ENCODE measurements around the gene CKLF.

CKLF gene

DNA sequence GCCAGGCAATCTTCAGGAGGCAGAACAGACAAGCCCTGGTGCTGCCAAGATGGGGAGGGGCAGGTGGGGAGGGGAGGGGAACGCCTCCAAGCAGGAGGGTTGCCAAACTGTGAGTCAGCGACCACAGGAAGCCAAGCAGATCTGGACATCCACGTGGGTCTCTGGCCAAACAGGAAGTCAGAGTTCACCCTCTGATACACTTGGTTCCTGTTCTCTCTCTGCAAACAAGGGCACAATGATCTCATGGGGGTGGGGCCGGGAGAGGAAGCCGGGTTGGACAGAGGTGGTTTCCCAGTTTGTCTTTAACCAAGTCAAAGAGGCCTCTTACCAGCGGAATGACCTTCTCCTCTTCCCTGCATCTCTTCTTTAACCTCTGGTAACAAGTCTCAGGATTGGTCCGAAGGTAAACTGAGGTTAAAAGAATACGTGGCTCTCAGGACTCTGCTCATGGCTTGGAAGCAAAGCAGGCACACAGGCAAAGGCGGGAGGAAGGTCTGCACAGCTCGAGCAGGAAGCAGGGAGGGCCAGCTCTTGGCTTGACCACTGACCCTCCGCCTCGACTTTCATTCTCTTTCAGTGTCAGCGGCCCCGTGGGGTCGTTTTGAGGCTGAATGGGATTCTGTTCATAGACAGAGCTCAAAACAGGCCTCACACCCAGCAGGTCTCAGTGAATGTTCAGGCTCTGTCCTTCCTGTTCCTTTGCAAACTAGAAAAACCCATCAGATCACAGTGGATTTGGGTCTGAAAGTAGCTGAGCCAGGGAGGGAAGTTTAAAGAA is 35.4 kb upstream of the CKLF start:
- peaks cover 2% of the 10 kb centered on the region for H3K9me3 ChIP-seq (ENCODE audit: insufficient read depth, low read depth, low read length)
- H3K4me2 ChIP-seq (ENCODE audit: low read length) = no peak overlapping the region
- no peaks in the 10 kb centered on the region for H3K27me3 ChIP-seq (ENCODE audit: insufficient read depth, low read length)
- peaks cover 2% of the 10 kb centered on the region for H3K79me2 ChIP-seq (ENCODE audit: control insufficient read depth, insufficient read depth, low read length, poor library complexity)
- peak overlapping the region; percentile 61 for H4K12ac ChIP-seq (ENCODE audit: low read depth, low read length)
- peak overlapping the region; percentile 81 for H4K8ac ChIP-seq (ENCODE audit: low read depth, low read length)
- peaks cover 26 to 32% of the 10 kb centered on the region in 2 experiments for H3K4me1 ChIP-seq (ENCODE audit: control insufficient read depth in 1 of 2, insufficient read depth in 2 of 2, low read length in 2 of 2)
- no peaks in the 10 kb centered on the region for H3K36me3 ChIP-seq (ENCODE audit: control insufficient read depth in 1 of 2, insufficient read depth in 2 of 2, low read length in 2 of 2)
- peak overlapping the region; percentile 22 for H3K18ac ChIP-seq (ENCODE audit: low read length)
- peak overlapping the region; percentile 79 for H4K91ac ChIP-seq (ENCODE audit: low read depth, low read length)
- no peak overlapping the region for H3K9ac ChIP-seq (ENCODE audit: low read length)
- peak overlapping the region; percentile 32 for H2AFZ ChIP-seq (ENCODE audit: insufficient read depth, low read length, poor library complexity)
- H2BK5ac ChIP-seq (ENCODE audit: low read depth, low read length, poor library complexity) = peak overlapping the region; percentile 28
- peaks cover 10% of the 10 kb centered on the region for H3K79me1 ChIP-seq (ENCODE audit: low read length)
- WGBS (ENCODE audit: extremely low coverage, insufficient coverage, insufficient read length) = no CpG with 5 or more reads among the region's 15 CpGs
- H3K23ac ChIP-seq (ENCODE audit: low read length) = no peak overlapping the region
- H3K27ac ChIP-seq (ENCODE audit: low read depth, low read length) = peak overlapping the region; percentile 56
- H2AK5ac ChIP-seq (ENCODE audit: low read length) = peak overlapping the region; percentile 57
- peak overlapping the region; percentile 61 for H2BK12ac ChIP-seq (ENCODE audit: low read length)
- DNase-seq = peak; percentile 93 to 94
- H3K4me3 ChIP-seq (ENCODE audit: low read depth, low read length) = no peak overlapping the region
- H2BK120ac ChIP-seq (ENCODE audit: insufficient read depth, low read length, poor library complexity) = peak overlapping the region; percentile 72
- peak overlapping the region; percentile 59 for H3K14ac ChIP-seq (ENCODE audit: low read length)
- no peak overlapping the region for H3K4ac ChIP-seq (ENCODE audit: low read depth, low read length)

GRCh38 chr16:66517586-66518263 is 34.7 kb upstream of the CKLF start:
- peak overlapping the region; percentile 10 for H3K18ac ChIP-seq (ENCODE audit: low read length)
- H3K27me3 ChIP-seq (ENCODE audit: insufficient read depth, low read length) = no peaks in the 10 kb centered on the region
- WGBS (ENCODE audit: extremely low coverage, insufficient coverage, insufficient read length) = no CpG with 5 or more reads among the region's 8 CpGs

DNA sequence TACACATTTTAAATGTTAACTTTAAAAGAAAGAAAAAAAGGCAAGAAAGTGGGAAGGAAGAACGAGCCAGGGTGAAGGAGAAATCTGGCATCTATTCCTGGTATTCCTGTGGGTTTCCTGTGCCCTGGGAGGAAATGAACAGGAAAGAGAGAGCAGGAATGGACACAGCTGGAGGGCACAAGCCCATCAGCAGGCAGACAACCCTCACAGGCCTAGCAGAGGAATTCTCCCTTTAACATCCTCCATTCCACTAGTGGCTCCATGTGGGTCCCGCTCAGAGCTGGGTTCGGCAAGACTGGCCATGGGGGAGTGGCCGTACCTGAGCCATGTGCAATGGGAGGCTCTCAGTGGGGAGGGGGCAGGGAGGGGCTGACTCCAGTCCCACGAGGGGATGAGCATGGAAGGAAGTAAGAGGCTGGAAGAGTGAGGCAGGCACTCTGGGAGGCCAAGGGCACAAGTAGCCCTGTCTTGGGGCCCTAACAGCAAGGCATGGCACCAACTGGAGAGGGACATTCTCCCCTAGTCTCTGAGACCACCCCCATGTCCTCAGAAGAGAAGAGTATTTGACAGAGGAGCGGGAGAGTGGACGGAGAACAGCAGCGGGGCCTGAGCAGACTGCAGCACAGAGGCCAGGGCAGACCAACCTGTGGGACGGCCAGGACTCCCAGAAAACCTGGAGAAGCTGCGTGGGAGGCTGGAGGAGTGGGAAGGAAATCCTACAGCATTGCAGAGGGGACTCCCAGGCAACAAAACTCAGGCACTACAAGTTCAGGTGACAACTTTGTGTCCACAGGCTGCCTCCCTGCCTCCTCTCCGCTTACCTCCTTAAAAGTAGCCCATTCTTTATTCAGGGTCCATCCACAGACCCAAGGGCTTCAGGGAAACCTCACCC is 32.6 kb upstream of the CKLF start:
- peak overlapping the region; percentile 26 for H2AK5ac ChIP-seq (ENCODE audit: low read length)
- DNase-seq = peak; percentile 78 to 80
- H4K91ac ChIP-seq (ENCODE audit: low read depth, low read length) = no peak overlapping the region
- H3K14ac ChIP-seq (ENCODE audit: low read length) = no peak overlapping the region
- no peak overlapping the region for H4K8ac ChIP-seq (ENCODE audit: low read depth, low read length)
- no peak overlapping the region for H3K9ac ChIP-seq (ENCODE audit: low read length)
- H4K12ac ChIP-seq (ENCODE audit: low read depth, low read length) = peak overlapping the region; percentile 40
- no peaks in the 10 kb centered on the region for H3K36me3 ChIP-seq (ENCODE audit: control insufficient read depth in 1 of 2, insufficient read depth in 2 of 2, low read length in 2 of 2)
- H3K4ac ChIP-seq (ENCODE audit: low read depth, low read length) = no peak overlapping the region
- H3K27ac ChIP-seq (ENCODE audit: low read depth, low read length) = no peak overlapping the region
- H3K4me1 ChIP-seq (ENCODE audit: control insufficient read depth in 1 of 2, insufficient read depth in 2 of 2, low read length in 2 of 2) = peaks cover 25 to 28% of the 10 kb centered on the region in 2 experiments
- H2BK12ac ChIP-seq (ENCODE audit: low read length) = peak overlapping the region; percentile 17
- H3K18ac ChIP-seq (ENCODE audit: low read length) = no peak overlapping the region
- H3K79me2 ChIP-seq (ENCODE audit: control insufficient read depth, insufficient read depth, low read length, poor library complexity) = peaks cover 2% of the 10 kb centered on the region
- no peak overlapping the region for H3K4me2 ChIP-seq (ENCODE audit: low read length)
- peaks cover 9% of the 10 kb centered on the region for H3K79me1 ChIP-seq (ENCODE audit: low read length)
- H3K9me3 ChIP-seq (ENCODE audit: insufficient read depth, low read depth, low read length) = peaks cover 2% of the 10 kb centered on the region
- H2BK120ac ChIP-seq (ENCODE audit: insufficient read depth, low read length, poor library complexity) = peak overlapping the region; percentile 41
- H2BK5ac ChIP-seq (ENCODE audit: low read depth, low read length, poor library complexity) = no peak overlapping the region
- H3K23ac ChIP-seq (ENCODE audit: low read length) = no peak overlapping the region
- H3K27me3 ChIP-seq (ENCODE audit: insufficient read depth, low read length) = no peaks in the 10 kb centered on the region
- H3K4me3 ChIP-seq (ENCODE audit: low read depth, low read length) = no peak overlapping the region
- no peak overlapping the region for H2AFZ ChIP-seq (ENCODE audit: insufficient read depth, low read length, poor library complexity)
- no CpG with 5 or more reads among the region's 11 CpGs for WGBS (ENCODE audit: extremely low coverage, insufficient coverage, insufficient read length)

More at GRCh38 chr16:66517586-66518263, 34.7 kb upstream of the CKLF start:
- H3K79me2 ChIP-seq (ENCODE audit: control insufficient read depth, insufficient read depth, low read length, poor library complexity) = peaks cover 2% of the 10 kb centered on the region
- H2AK5ac ChIP-seq (ENCODE audit: low read length) = peak overlapping the region; percentile 57
- no peak overlapping the region for H3K23ac ChIP-seq (ENCODE audit: low read length)
- peak overlapping the region; percentile 56 for H3K27ac ChIP-seq (ENCODE audit: low read depth, low read length)
- H3K4me2 ChIP-seq (ENCODE audit: low read length) = no peak overlapping the region
- H4K8ac ChIP-seq (ENCODE audit: low read depth, low read length) = peak overlapping the region; percentile 81
- peaks cover 27 to 34% of the 10 kb centered on the region in 2 experiments for H3K4me1 ChIP-seq (ENCODE audit: control insufficient read depth in 1 of 2, insufficient read depth in 2 of 2, low read length in 2 of 2)
- DNase-seq = no peak
- H3K9me3 ChIP-seq (ENCODE audit: insufficient read depth, low read depth, low read length) = peaks cover 2% of the 10 kb centered on the region
- H2BK5ac ChIP-seq (ENCODE audit: low read depth, low read length, poor library complexity) = peak overlapping the region; percentile 28
- no peaks in the 10 kb centered on the region for H3K36me3 ChIP-seq (ENCODE audit: control insufficient read depth in 1 of 2, insufficient read depth in 2 of 2, low read length in 2 of 2)
- peak overlapping the region; percentile 61 for H2BK12ac ChIP-seq (ENCODE audit: low read length)
- peak overlapping the region; percentile 72 for H2BK120ac ChIP-seq (ENCODE audit: insufficient read depth, low read length, poor library complexity)
- peaks cover 11% of the 10 kb centered on the region for H3K79me1 ChIP-seq (ENCODE audit: low read length)
- no peak overlapping the region for H3K4ac ChIP-seq (ENCODE audit: low read depth, low read length)
- H2AFZ ChIP-seq (ENCODE audit: insufficient read depth, low read length, poor library complexity) = no peak overlapping the region
- H4K91ac ChIP-seq (ENCODE audit: low read depth, low read length) = peak overlapping the region; percentile 79
- no peak overlapping the region for H3K9ac ChIP-seq (ENCODE audit: low read length)
- H3K4me3 ChIP-seq (ENCODE audit: low read depth, low read length) = no peak overlapping the region
- peak overlapping the region; percentile 19 for H3K14ac ChIP-seq (ENCODE audit: low read length)
- peak overlapping the region; percentile 61 for H4K12ac ChIP-seq (ENCODE audit: low read depth, low read length)
